Measurements from ENCODE around the gene MCC.

DNA sequence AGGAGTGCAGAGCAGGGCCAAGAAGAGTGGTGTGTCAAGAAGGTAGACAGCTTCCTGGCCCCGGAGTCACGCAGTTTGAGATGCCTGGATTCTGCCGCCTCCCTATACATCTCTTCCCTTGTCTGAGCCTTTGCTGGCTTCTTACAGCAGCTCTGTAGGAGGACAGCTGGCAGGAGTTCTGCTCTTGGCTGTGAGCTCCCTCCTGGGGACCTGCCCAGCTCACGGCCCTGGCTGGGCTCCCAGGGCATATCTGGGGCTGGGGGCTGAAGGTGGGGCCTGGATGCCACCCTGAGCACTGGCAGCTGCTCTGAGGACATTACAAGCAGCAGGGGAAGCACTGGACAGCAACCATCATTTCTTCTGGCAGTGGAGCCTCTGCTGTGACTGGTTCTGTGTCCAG lies 52.7 kb downstream of the MCC start:
- TF ChIP-seq CTCF (IDR thresholded peaks at IDR 0.05) (no peak), POLR2A (IDR thresholded peaks at IDR 0.05) (no peak)
